ENCODE measurements around the gene SCAP.

Gene SCAP

GRCh38 chr3:47420511-47421484 is 54.9 kb downstream of the SCAP start:
- in situ Hi-C loops (cut with HindIII; ENCODE audit: low sequenced_read_pairs), result no loop called here
- H3K4me3 ChIP-seq (ENCODE audit: low read depth, low read length), result no peak overlapping the region
- peak; percentile 92 for TF ChIP-seq CTCF (IDR thresholded peaks at IDR 0.05; ENCODE audit: low read depth, low read length, missing control alignments)
- DNase-seq (ENCODE audit: low read depth), result peak; percentile 66

- no peak overlapping the region for H3K4me3 ChIP-seq (ENCODE audit: low read depth, low read length)
- in situ Hi-C loops (cut with HindIII; ENCODE audit: low sequenced_read_pairs), result no loop called here
- no peak for TF ChIP-seq CTCF (IDR thresholded peaks at IDR 0.05; ENCODE audit: low read depth, low read length, missing control alignments)
- DNase-seq (ENCODE audit: low read depth), result no peak
Observed at GRCh38 chr3:47420044-47420430, 55.7 kb downstream of the SCAP start.

GRCh38 chr3:47419083-47420043 is 56.4 kb downstream of the SCAP start:
- TF ChIP-seq CTCF (IDR thresholded peaks at IDR 0.05; ENCODE audit: low read depth, low read length, missing control alignments), result no peak
- no peak overlapping the region for H3K4me3 ChIP-seq (ENCODE audit: low read depth, low read length)
- DNase-seq (ENCODE audit: low read depth), result no peak
- in situ Hi-C loops (cut with HindIII; ENCODE audit: low sequenced_read_pairs), result no loop called here

GRCh38 chr3:47418167-47419082 is 57.3 kb downstream of the SCAP start:
- H3K4me3 ChIP-seq (ENCODE audit: low read depth, low read length), result no peak overlapping the region
- peak; percentile 24 for TF ChIP-seq CTCF (IDR thresholded peaks at IDR 0.05; ENCODE audit: low read depth, low read length, missing control alignments)
- no peak for DNase-seq (ENCODE audit: low read depth)
- in situ Hi-C loops (cut with HindIII; ENCODE audit: low sequenced_read_pairs), result no loop called here

GRCh38 chr3:47416041-47416440 is 59.7 kb downstream of the SCAP start:
- no peak overlapping the region for H3K4me3 ChIP-seq (ENCODE audit: low read depth, low read length)
- no peak for DNase-seq (ENCODE audit: low read depth)
- in situ Hi-C loops (cut with HindIII; ENCODE audit: low sequenced_read_pairs), result no loop called here
- no peak for TF ChIP-seq CTCF (IDR thresholded peaks at IDR 0.05; ENCODE audit: low read depth, low read length, missing control alignments)
